HG02623 (cell line): ENCODE data around the gene TRIM49B.
"Not testable (repeated sequence)": the region's sequence is repeated elsewhere in the genome, so short reads cannot be mapped to it uniquely, and the experiment has no call there.

Experiments used
- ATAC-seq: cut with Tn5 transposase; IDR thresholded peaks from one replicate; pipeline ENCODE4 v1.9.1; 2021; ENCODE audit warnings: moderate library complexity; ENCODE audit not compliant: unreplicated experiment

TRIM49B gene

GRCh38 chr11:49028523-49028922 is at the start of gene TRIM49B:
Gene TRIM49B, plus strand, starts transcription at chr11:49028823. Its CDS starts 2,777 bp downstream, at chr11:49031600.
- ATAC-seq: not testable (repeated sequence)

- not testable (repeated sequence) for ATAC-seq
Observed at GRCh38 chr11:48983785-48984184, 44.8 kb upstream of the TRIM49B start, which contains the start of gene TRIM51G. Gene TRIM51G, minus strand, starts transcription at chr11:48983885. Its CDS starts 2,190 bp downstream, at chr11:48981695.

GRCh38 chr11:49048229-49048628 is 19.6 kb downstream of the TRIM49B start:
- ATAC-seq: not testable (repeated sequence)

- ATAC-seq: not testable (repeated sequence)
Observed at GRCh38 chr11:49049821-49050220, 21.2 kb downstream of the TRIM49B start.

GRCh38 chr11:49059012-49059411 is 30.4 kb downstream of the TRIM49B start, which contains the start of gene TRIM64C:
Gene TRIM64C, minus strand, starts transcription at chr11:49059112. Its CDS starts 0 bp downstream, at chr11:49059112.
- not testable (repeated sequence) for ATAC-seq

GRCh38 chr11:49069897-49070296 is 41.3 kb downstream of the TRIM49B start:
- not testable (repeated sequence) for ATAC-seq
